SK-N-SH (cell line): ENCODE measurements around the gene MS4A18. TPM values are rescaled to one million over a fixed set of nuclear protein-coding genes. Genes with fewer than 3 reads are reported as not detected.

Experiments
- CTCF ChIA-PET: fragments of 300-600, 350-600 bp; formaldehyde crosslinking; extraction: SDS; loops from one replicate; lab custom pipeline; 2021; lab: Yijun Ruan, JAX
- POLR2A ChIA-PET: fragments of 350-600 bp; sonication (Branson Sonifier 250); formaldehyde crosslinking; extraction: SDS; loops from one replicate; lab custom pipeline; 2020; ENCODE audit warnings: antibody characterized with exemption, inconsistent platforms; lab: Yijun Ruan, JAX
- DNase-seq: peaks from one replicate; pipeline ENCODE4 v3.0.0; 2012
- H2AFZ ChIP-seq: fragments of 200-600 bp; sonication (generic); 2 replicates; pipeline ENCODE4 v1.8.1; 2016; ENCODE audit warnings: antibody characterized with exemption, mild to moderate bottlenecking, low read depth
- H3F3A ChIP-seq: fragments of 200-600 bp; sonication (generic); replicated peaks from 2 replicates; pipeline ENCODE3; 2016; ENCODE audit warnings: antibody characterized with exemption, mild to moderate bottlenecking; ENCODE audit not compliant: insufficient read depth
- H3K27ac ChIP-seq, 2 experiments: fragments of 200-500 bp in 1 of 2; fragments of 200-600 bp in 1 of 2; sonication (Bioruptor generic) in 1 of 2; sonication (generic), shearing (Covaris generic) in 1 of 2; 2 replicates each; pipeline versions ENCODE4 v1.5.1 to v1.6.1; 2014 to 2016; ENCODE audit warnings: low read depth in 2 of 2, inconsistent platforms in 1 of 2, low read length in 1 of 2, mild to moderate bottlenecking in 1 of 2, mixed read lengths in 1 of 2
- H3K27me3 ChIP-seq: fragments of 200-600 bp; sonication (generic), shearing (Covaris generic); 2 replicates; pipeline ENCODE4 v1.6.1; 2016; ENCODE audit warnings: mixed run types; ENCODE audit not compliant: insufficient read depth
- H3K36me3 ChIP-seq, 2 experiments: fragments of 200-500 bp in 1 of 2; fragments of 200-600 bp in 1 of 2; sonication (Bioruptor generic) in 1 of 2; sonication (generic) in 1 of 2; replicated peaks in 1 of 2; 2 replicates each; pipeline versions ENCODE3 to v1.5.1; 2014 to 2016; ENCODE audit warnings: low read length in 1 of 2, mild to moderate bottlenecking in 1 of 2; ENCODE audit not compliant: insufficient read depth in 2 of 2, control insufficient read depth in 1 of 2
- H3K4me1 ChIP-seq, 2 experiments: fragments of 200-500 bp in 1 of 2; fragments of 200-600 bp in 1 of 2; sonication (Bioruptor generic) in 1 of 2; sonication (generic), shearing (Covaris generic) in 1 of 2; 2 replicates each; pipeline versions ENCODE4 v1.5.1 to v1.6.1; 2014 to 2016; ENCODE audit warnings: low read depth in 1 of 2, low read length in 1 of 2, mixed run types in 1 of 2; ENCODE audit not compliant: insufficient read depth in 2 of 2, control insufficient read depth in 1 of 2
- H3K4me2 ChIP-seq: fragments of 200-600 bp; sonication (generic), shearing (Covaris generic); 2 replicates; pipeline ENCODE4 v1.6.1; 2017; ENCODE audit warnings: mixed run types
- H3K4me3 ChIP-seq, 2 experiments: fragments of 200-500 bp in 1 of 2; fragments of 200-600 bp in 1 of 2; sonication (Bioruptor generic) in 1 of 2; sonication (generic), shearing (Covaris generic) in 1 of 2; 2 replicates each; pipeline versions ENCODE4 v1.5.1 to v1.8.1; 2014 to 2016; ENCODE audit warnings: low read depth in 2 of 2, inconsistent platforms in 1 of 2, low read length in 1 of 2, mild to moderate bottlenecking in 1 of 2, mixed read lengths in 1 of 2, moderate library complexity in 1 of 2
- H3K79me2 ChIP-seq: fragments of 200-600 bp; sonication (generic); 2 replicates; pipeline ENCODE4 v1.8.1; 2017; ENCODE audit warnings: mild to moderate bottlenecking; ENCODE audit not compliant: insufficient read depth
- H3K9ac ChIP-seq: fragments of 200-600 bp; sonication (generic); 2 replicates; pipeline ENCODE4 v1.6.1; 2017; ENCODE audit warnings: mixed run types
- H3K9me2 ChIP-seq: fragments of 200-600 bp; sonication (generic); 2 replicates; pipeline ENCODE4 v1.6.1; 2017; ENCODE audit warnings: mixed run types
- H3K9me3 ChIP-seq: fragments of 200-600 bp; sonication (generic); 2 replicates; pipeline ENCODE4 v1.6.1; 2017; ENCODE audit warnings: mixed run types, mild to moderate bottlenecking, moderate library complexity
- H4K20me1 ChIP-seq: fragments of 200-600 bp; sonication (generic); 2 replicates; pipeline ENCODE4 v1.6.1; 2017; ENCODE audit warnings: mild to moderate bottlenecking, mixed run types; ENCODE audit not compliant: insufficient read depth
- CHD2 ChIP-seq: fragments of 150-350 bp; IDR thresholded peaks from 2 replicates; pipeline ENCODE4 v1.6.1; 2018; ENCODE audit warnings: low read length; ENCODE audit not compliant: partially characterized antibody
- ELF1 ChIP-seq: IDR thresholded peaks from 2 replicates; pipeline ENCODE4 v1.4.0; 2012
- EZH2phosphoT487 ChIP-seq: fragments of 200-600 bp; sonication (generic); IDR thresholded peaks from 2 replicates; pipeline ENCODE4 v1.6.1; 2017; ENCODE audit warnings: low read depth, mixed run types, mild to moderate bottlenecking, antibody characterized with exemption, moderate library complexity, borderline replicate concordance
- FOXJ3 ChIP-seq: sonication (generic); formaldehyde crosslinking; IDR thresholded peaks from 2 replicates; pipeline ENCODE4 v1.5.1; 2020; ENCODE audit warnings: mild to moderate bottlenecking, missing genetic modification reagents
- FOXM1 ChIP-seq: IDR thresholded peaks from 2 replicates; pipeline ENCODE4 v1.4.0; 2012; ENCODE audit warnings: low read depth, mild to moderate bottlenecking
- GATA2 ChIP-seq: sonication (generic); formaldehyde crosslinking; IDR thresholded peaks from 2 replicates; pipeline ENCODE4 v1.5.0; 2020; ENCODE audit warnings: mild to moderate bottlenecking, missing genetic modification reagents
- JUND ChIP-seq: IDR thresholded peaks from 2 replicates; pipeline ENCODE4 v1.4.0; 2012
- MEF2A ChIP-seq: IDR thresholded peaks from 2 replicates; pipeline ENCODE4 v1.4.0; 2012; ENCODE audit warnings: low read depth, borderline replicate concordance
- POLR2AphosphoS5 ChIP-seq: IDR thresholded peaks from 2 replicates; pipeline ENCODE4 v1.6.1; 2012; ENCODE audit warnings: low read depth, low read length
- RAD21 ChIP-seq: IDR thresholded peaks from 2 replicates; pipeline ENCODE4 v1.6.1; 2012; ENCODE audit warnings: mild to moderate bottlenecking, low read length
- RCOR1 ChIP-seq: fragments of 150-350 bp; IDR thresholded peaks from 2 replicates; pipeline ENCODE4 v1.6.1; 2017; ENCODE audit warnings: antibody characterized with exemption, low read length
- RFX5 ChIP-seq: IDR thresholded peaks from 2 replicates; pipeline ENCODE4 v1.6.1; 2012; ENCODE audit warnings: mild to moderate bottlenecking, improper control_type of control experiment, low read length
- RXRA ChIP-seq: IDR thresholded peaks from 2 replicates; pipeline ENCODE4 v1.4.0; 2012; ENCODE audit warnings: low read depth, mild to moderate bottlenecking, borderline replicate concordance
- SMC3 ChIP-seq: IDR thresholded peaks from 2 replicates; pipeline ENCODE4 v1.6.1; 2012; ENCODE audit warnings: low read depth, low read length, improper control_type of control experiment
- TEAD4 ChIP-seq: IDR thresholded peaks from 2 replicates; pipeline ENCODE4 v1.4.0; 2012; ENCODE audit warnings: mild to moderate bottlenecking, borderline replicate concordance; ENCODE audit not compliant: insufficient read depth
- WGBS: methylation state at CpG from one replicate; pipeline ENCODE4 v1.1.6; 2017; ENCODE audit warnings: low lambda C conversion rate; 5-methylcytosine and 5-hydroxymethylcytosine counted together
- polyA plus RNA-seq, 3 experiments: library from polyadenylated mRNA; depleted of rRNA; stranded (reverse); fragments of >200 nt; gene quantifications; 2 replicates each; pipeline ENCODE4 v1.2.3, GENCODE V29; 2012
- TF ChIP-seq, protein P1 (sequence below): fragments of 150-350 bp; IDR thresholded peaks from 2 replicates; pipeline ENCODE4 v1.6.1; 2017; ENCODE audit warnings: antibody characterized with exemption, low read length, low read depth, borderline replicate concordance
- TF ChIP-seq, protein P2 (sequence below): IDR thresholded peaks from 2 replicates; pipeline ENCODE4 v1.4.0; 2012; ENCODE audit warnings: low read depth, borderline replicate concordance
- TF ChIP-seq, protein P3 (sequence below): IDR thresholded peaks from 2 replicates; pipeline ENCODE4; 2012
- TF ChIP-seq, protein P4 (sequence below): IDR thresholded peaks from 2 replicates; pipeline ENCODE4 v1.4.0; 2012; ENCODE audit warnings: low read depth
- TF ChIP-seq, protein P5 (sequence below): IDR thresholded peaks from 2 replicates; pipeline ENCODE4 v1.4.0; 2012; ENCODE audit warnings: low read depth, borderline replicate concordance

MS4A18 gene
- polyA plus RNA-seq, 1 of the 3 experiments (the other 2 are of a cell fraction) = not detected

DNA sequence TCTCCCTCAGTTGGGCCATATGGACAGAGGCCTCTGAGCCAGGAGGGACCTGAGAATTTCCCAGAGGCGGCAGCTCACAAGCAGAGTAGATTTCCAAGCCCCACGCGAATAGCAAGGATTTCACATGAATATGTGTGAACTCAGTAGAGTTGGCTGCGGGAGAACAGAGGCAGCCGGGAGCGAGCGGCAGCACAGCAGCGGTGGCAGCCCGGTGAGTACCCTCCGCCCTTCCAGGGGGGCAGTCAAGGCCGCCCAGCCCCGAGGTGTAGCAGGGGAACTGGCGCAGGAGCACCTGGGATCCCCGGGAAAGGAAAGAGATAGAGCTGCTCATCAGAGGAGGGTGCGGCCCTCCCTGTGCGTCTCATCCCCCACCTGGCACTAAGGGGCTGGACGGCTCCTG, 23.7 kb downstream of the MS4A18 start:
- DNase-seq = no peak
- peaks cover 31% of the 10 kb centered on the region; the same call in 1 of the 2 replicates for H3K27me3 ChIP-seq
- no peaks in the 10 kb centered on the region for H3K4me1 ChIP-seq
- H3K79me2 ChIP-seq = no peaks in the 10 kb centered on the region
- no peak overlapping the region for H2AFZ ChIP-seq
- no peak overlapping the region for H3K9ac ChIP-seq
- H3K36me3 ChIP-seq = no peaks in the 10 kb centered on the region
- ChIA-PET CTCF (interaction anchor here (1.5 kb wide), 1 partner anchor 8 kb away, joined by 4 read pairs; the partner anchor contains the start of gene MS4A15), POLR2A (no interaction called here)
- 37% methylated on average over 14 of the region's 17 CpGs for WGBS
- H3K9me3 ChIP-seq = no peaks in the 10 kb centered on the region
- no peaks in the 10 kb centered on the region for H4K20me1 ChIP-seq
- TF ChIP-seq FOXJ3 (CRISPR knock-in tag) (no peak), POLR2AphosphoS5 (no peak), MEF2A (no peak), JUND (no peak), RFX5 (no peak), EZH2phosphoT487 (no peak), TEAD4 (no peak), CHD2 (no peak)
- TF ChIP-seq, protein P1, sequence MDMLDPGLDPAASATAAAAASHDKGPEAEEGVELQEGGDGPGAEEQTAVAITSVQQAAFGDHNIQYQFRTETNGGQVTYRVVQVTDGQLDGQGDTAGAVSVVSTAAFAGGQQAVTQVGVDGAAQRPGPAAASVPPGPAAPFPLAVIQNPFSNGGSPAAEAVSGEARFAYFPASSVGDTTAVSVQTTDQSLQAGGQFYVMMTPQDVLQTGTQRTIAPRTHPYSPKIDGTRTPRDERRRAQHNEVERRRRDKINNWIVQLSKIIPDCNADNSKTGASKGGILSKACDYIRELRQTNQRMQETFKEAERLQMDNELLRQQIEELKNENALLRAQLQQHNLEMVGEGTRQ = no peak
- TF ChIP-seq, protein P2, sequence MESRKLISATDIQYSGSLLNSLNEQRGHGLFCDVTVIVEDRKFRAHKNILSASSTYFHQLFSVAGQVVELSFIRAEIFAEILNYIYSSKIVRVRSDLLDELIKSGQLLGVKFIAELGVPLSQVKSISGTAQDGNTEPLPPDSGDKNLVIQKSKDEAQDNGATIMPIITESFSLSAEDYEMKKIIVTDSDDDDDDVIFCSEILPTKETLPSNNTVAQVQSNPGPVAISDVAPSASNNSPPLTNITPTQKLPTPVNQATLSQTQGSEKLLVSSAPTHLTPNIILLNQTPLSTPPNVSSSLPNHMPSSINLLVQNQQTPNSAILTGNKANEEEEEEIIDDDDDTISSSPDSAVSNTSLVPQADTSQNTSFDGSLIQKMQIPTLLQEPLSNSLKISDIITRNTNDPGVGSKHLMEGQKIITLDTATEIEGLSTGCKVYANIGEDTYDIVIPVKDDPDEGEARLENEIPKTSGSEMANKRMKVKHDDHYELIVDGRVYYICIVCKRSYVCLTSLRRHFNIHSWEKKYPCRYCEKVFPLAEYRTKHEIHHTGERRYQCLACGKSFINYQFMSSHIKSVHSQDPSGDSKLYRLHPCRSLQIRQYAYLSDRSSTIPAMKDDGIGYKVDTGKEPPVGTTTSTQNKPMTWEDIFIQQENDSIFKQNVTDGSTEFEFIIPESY = no peak
- TF ChIP-seq, protein P3, sequence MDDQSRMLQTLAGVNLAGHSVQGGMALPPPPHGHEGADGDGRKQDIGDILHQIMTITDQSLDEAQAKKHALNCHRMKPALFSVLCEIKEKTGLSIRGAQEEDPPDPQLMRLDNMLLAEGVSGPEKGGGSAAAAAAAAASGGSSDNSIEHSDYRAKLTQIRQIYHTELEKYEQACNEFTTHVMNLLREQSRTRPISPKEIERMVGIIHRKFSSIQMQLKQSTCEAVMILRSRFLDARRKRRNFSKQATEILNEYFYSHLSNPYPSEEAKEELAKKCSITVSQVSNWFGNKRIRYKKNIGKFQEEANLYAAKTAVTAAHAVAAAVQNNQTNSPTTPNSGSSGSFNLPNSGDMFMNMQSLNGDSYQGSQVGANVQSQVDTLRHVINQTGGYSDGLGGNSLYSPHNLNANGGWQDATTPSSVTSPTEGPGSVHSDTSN = no peak
- no peaks in the 10 kb centered on the region for H3F3A ChIP-seq
- H3K4me3 ChIP-seq = no peak overlapping the region
- no peaks in the 10 kb centered on the region for H3K9me2 ChIP-seq
- no peak overlapping the region for H3K27ac ChIP-seq
- H3K4me2 ChIP-seq = no peak overlapping the region

DNA sequence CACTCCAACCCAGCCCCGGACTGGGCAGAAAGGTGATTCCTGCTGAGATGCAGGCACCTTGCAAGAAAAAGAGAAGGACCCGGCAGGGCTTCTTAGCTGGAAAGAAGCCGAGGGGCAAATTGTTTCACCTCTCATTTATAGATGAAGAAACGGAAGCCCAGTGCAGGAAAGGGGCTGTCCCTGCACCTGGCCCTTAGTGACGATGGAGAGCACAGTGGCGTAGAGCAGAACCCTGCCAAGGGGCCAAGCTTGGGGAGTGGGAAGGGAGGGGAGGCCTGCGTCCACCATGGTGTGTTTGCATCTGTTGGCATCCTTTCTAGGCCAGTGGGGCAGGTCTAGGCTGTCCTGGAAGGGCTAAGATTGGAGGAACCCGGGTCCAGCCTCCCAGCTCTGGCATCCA, 24.3 kb downstream of the MS4A18 start:
- 13% methylated on average over 5 of the region's 8 CpGs for WGBS
- no peaks in the 10 kb centered on the region for H3K79me2 ChIP-seq
- CTCF ChIA-PET = interaction anchor here (1.5 to 1.6 kb wide), 3 partner anchors 8 to 82 kb away, joined by 3 to 8 read pairs (median 4); partner anchors contain the start of gene MS4A15
- no peaks in the 10 kb centered on the region for H3K36me3 ChIP-seq
- DNase-seq = no peak
- H3K4me1 ChIP-seq = no peaks in the 10 kb centered on the region
- peaks cover 37% of the 10 kb centered on the region; the same call in 1 of the 2 replicates for H3K27me3 ChIP-seq
- no peak overlapping the region for H3K27ac ChIP-seq
- H3K4me3 ChIP-seq = no peak overlapping the region
- H2AFZ ChIP-seq = no peak overlapping the region
- POLR2A ChIA-PET = no interaction called here
- H3K9ac ChIP-seq = no peak overlapping the region
- no peaks in the 10 kb centered on the region for H4K20me1 ChIP-seq
- no peak overlapping the region for H3K4me2 ChIP-seq
- H3F3A ChIP-seq = no peaks in the 10 kb centered on the region
- no peaks in the 10 kb centered on the region for H3K9me2 ChIP-seq
- no peaks in the 10 kb centered on the region for H3K9me3 ChIP-seq
- TF ChIP-seq FOXM1 (no peak), GATA2 (no peak), RCOR1 (no peak), RFX5 (no peak), RAD21 (no peak), RXRA (no peak), SMC3 (no peak), ELF1 (no peak), CHD2 (no peak)
- TF ChIP-seq, protein P3 = no peak
- TF ChIP-seq, protein P4, sequence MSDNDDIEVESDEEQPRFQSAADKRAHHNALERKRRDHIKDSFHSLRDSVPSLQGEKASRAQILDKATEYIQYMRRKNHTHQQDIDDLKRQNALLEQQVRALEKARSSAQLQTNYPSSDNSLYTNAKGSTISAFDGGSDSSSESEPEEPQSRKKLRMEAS = no peak
- TF ChIP-seq, protein P5, sequence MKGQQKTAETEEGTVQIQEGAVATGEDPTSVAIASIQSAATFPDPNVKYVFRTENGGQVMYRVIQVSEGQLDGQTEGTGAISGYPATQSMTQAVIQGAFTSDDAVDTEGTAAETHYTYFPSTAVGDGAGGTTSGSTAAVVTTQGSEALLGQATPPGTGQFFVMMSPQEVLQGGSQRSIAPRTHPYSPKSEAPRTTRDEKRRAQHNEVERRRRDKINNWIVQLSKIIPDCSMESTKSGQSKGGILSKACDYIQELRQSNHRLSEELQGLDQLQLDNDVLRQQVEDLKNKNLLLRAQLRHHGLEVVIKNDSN = no peak
